Transverse colon (tissue), 4 donors: ENCODE results near the gene CDC14A. TPM values are rescaled to one million over a fixed set of nuclear protein-coding genes. Genes with fewer than 3 reads are reported as not detected.
"Not testable (repeated sequence)": the region's sequence is repeated elsewhere in the genome, so short reads cannot be mapped to it uniquely, and the experiment has no call there.

ENCODE experiments used
- DNase-seq: peaks from one replicate; pipeline ENCODE4 v3.0.0-alpha.2; 2019
- H3K27ac ChIP-seq, 4 donors: fragments of 200-600 bp; sonication (generic); 2 replicates each; pipeline ENCODE4 v1.5.1; 2016 to 2018; ENCODE audit warnings: inconsistent platforms in 4 of 4
- H3K27me3 ChIP-seq: fragments of 200-600 bp; sonication (generic); 2 replicates; pipeline ENCODE4 v1.5.1; 2017; ENCODE audit warnings: inconsistent platforms
- H3K36me3 ChIP-seq, 4 donors: fragments of 200-600 bp; sonication (generic); 2 replicates each; pipeline ENCODE4 v1.5.1; 2017 to 2019; ENCODE audit warnings: inconsistent platforms in 4 of 4
- H3K4me1 ChIP-seq, 4 donors: fragments of 200-600 bp; sonication (generic); 2 replicates each; pipeline ENCODE4 v1.5.1; 2017 to 2020; ENCODE audit warnings: inconsistent platforms in 4 of 4
- H3K4me3 ChIP-seq, 4 donors: fragments of 200-600 bp; sonication (generic); 1 replicate in 1 of 4; 2 replicates in 3 of 4; pipeline versions ENCODE4 v1.5.1 to v1.6.1; 2017 to 2019; ENCODE audit warnings: inconsistent platforms in 4 of 4
- H3K9me3 ChIP-seq, 2 donors: fragments of 200-600 bp; sonication (generic); 2 replicates each; pipeline ENCODE4 v1.5.1; 2017 to 2019; ENCODE audit warnings: inconsistent platforms in 2 of 2
- CTCF ChIP-seq, 5 experiments: fragments of 200-600 bp in 3 of 5; fragments of 450-650 bp in 2 of 5; sonication (generic) in 3 of 5; IDR thresholded peaks; 1 replicate in 2 of 5; 2 replicates in 3 of 5; pipeline ENCODE4 v1.5.1; 2016 to 2017; ENCODE audit warnings: antibody characterized with exemption in 5 of 5, inconsistent platforms in 3 of 5, mild to moderate bottlenecking in 2 of 5, moderate library complexity in 1 of 5
- EP300 ChIP-seq: sonication (generic); formaldehyde crosslinking; IDR thresholded peaks from one replicate; pipeline ENCODE4 v1.6.1; 2017; ENCODE audit warnings: antibody characterized with exemption, low read depth
- POLR2A ChIP-seq: fragments of 450-650 bp; IDR thresholded peaks from one replicate; pipeline ENCODE4 v1.6.1; 2016; ENCODE audit warnings: antibody characterized with exemption, mild to moderate bottlenecking, moderate library complexity
- POLR2AphosphoS5 ChIP-seq, 3 donors: sonication (generic); formaldehyde crosslinking; IDR thresholded peaks; one replicate each; pipeline ENCODE4 v1.6.1; 2016; ENCODE audit warnings: antibody characterized with exemption in 3 of 3
- WGBS, 2 donors: methylation state at CpG; one replicate each; pipeline ENCODE4 v1.1.5; 2018; ENCODE audit warnings: low coverage in 1 of 2; 5-methylcytosine and 5-hydroxymethylcytosine counted together
- in situ Hi-C, 4 donors: fragments of 200-750 bp; cut with MboI; loops; one replicate each; pipeline versions ENCODE4 v1.15.0 to v1.15.1; 2017; ENCODE audit warnings: low sequenced_read_pairs in 3 of 4, low pct_ligation_motif_present in 1 of 4, low pct_unique_long_range_greater_than_20kb in 1 of 4
- intact Hi-C: fragments of 100-400 bp; cut with DNase I; formaldehyde crosslinking; loops from one replicate; pipeline ENCODE4 v1.15.1; 2023; ENCODE audit warnings: low total_unique reads
- total RNA-seq, 4 donors: library from RNA; depleted of rRNA; stranded (reverse); fragments of >200 nt; gene quantifications; one replicate each; pipeline ENCODE4 v1.1.0, GENCODE V29; 2016

The CDC14A gene
- total RNA-seq, 4 donors from 2014 or later, result 8.0 to 68.6 (median 48.5) TPM

- Histone ChIP-seq H3K36me3 (no peaks in the 10 kb centered on the region), H3K27ac (no peak overlapping the region), H3K4me1 (peaks cover 0 to 24% (median 12%) of the 10 kb centered on the region in 4 donors), H3K4me3 (no peak overlapping the region), H3K27me3 (no peaks in the 10 kb centered on the region), H3K9me3 (no peaks in the 10 kb centered on the region)
- 91 to 95% methylated on average over 7 to 16 of the region's 16 CpGs for WGBS, 2 donors
- intact Hi-C loops, result no loop called here
- TF ChIP-seq EP300, result no peak
- TF ChIP-seq POLR2AphosphoS5 (IDR thresholded peaks at IDR 0.05), result no peak
- TF ChIP-seq POLR2A, result no peak
- no peak for TF ChIP-seq CTCF (IDR thresholded peaks at IDR 0.05)
- in situ Hi-C loops, result no loop called here
- no peak for DNase-seq
These were observed 10.6 kb downstream of the CDC14A start for GRCh38 chr1:100362821-100363466.

DNA sequence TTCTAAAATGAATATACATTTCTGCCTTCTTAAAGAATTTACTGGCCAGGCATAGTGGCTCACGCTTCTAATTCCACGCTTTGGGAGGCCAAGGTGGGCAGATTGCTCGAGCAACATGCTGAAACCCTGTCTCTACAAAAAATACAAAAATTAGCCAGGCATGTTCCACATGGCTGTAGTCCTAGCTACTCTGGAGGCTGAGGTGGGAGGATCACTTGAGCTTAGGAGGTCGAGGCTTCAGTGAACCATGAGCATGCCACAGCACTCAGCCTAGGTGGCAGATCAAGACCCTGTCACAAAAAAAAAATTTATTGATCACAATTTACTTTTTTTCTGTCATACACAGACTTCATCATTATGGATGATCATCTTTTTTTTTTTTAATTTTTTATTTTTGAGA is 11.5 kb downstream of the CDC14A start:
- Histone ChIP-seq H3K36me3 (no peaks in the 10 kb centered on the region), H3K9me3 (no peaks in the 10 kb centered on the region), H3K4me3 (no peak overlapping the region), H3K4me1 (peaks cover 0 to 19% (median 11%) of the 10 kb centered on the region in 4 donors), H3K27me3 (no peaks in the 10 kb centered on the region), H3K27ac (no peak overlapping the region)
- intact Hi-C loops, result no loop called here
- in situ Hi-C loops, result no loop called here
- TF ChIP-seq POLR2AphosphoS5 (IDR thresholded peaks at IDR 0.05) (no peak), POLR2A (no peak), EP300 (no peak), CTCF (IDR thresholded peaks at IDR 0.05) (no peak)
- DNase-seq, result no peak
- 95 to 100% methylated on average over 3 to 4 of the region's 4 CpGs for WGBS, 2 donors

- no peaks in the 10 kb centered on the region for H3K9me3 ChIP-seq
- no peaks in the 10 kb centered on the region for H3K36me3 ChIP-seq
- H3K27me3 ChIP-seq, result no peaks in the 10 kb centered on the region
- no peak for TF ChIP-seq CTCF (IDR thresholded peaks at IDR 0.05)
- TF ChIP-seq EP300, result no peak
- TF ChIP-seq POLR2A, result no peak
- TF ChIP-seq POLR2AphosphoS5 (IDR thresholded peaks at IDR 0.05), result no peak
- H3K4me3 ChIP-seq, result no peak overlapping the region
- intact Hi-C loops (no loop called here), in situ Hi-C loops (no loop called here)
- H3K4me1 ChIP-seq, result peaks cover 0 to 11% (median 7%) of the 10 kb centered on the region in 4 donors
- H3K27ac ChIP-seq, result no peak overlapping the region
- WGBS, 2 donors, result 49% methylated on average over 3 of the region's 3 CpGs; no CpG with 5 or more reads in 1 of the 2 donors
- no peak for DNase-seq
These were observed 12.4 kb downstream of the CDC14A start for GRCh38 chr1:100364697-100365096.

- no peaks in the 10 kb centered on the region for H3K9me3 ChIP-seq
- no peak for DNase-seq
- TF ChIP-seq EP300, result no peak
- TF ChIP-seq CTCF (IDR thresholded peaks at IDR 0.05), result no peak
- TF ChIP-seq POLR2A, result no peak
- TF ChIP-seq POLR2AphosphoS5 (IDR thresholded peaks at IDR 0.05), result no peak
- H3K27ac ChIP-seq, result no peak overlapping the region
- H3K4me3 ChIP-seq, result no peak overlapping the region
- WGBS, 2 donors, result 66 to 75% methylated on average over 1 of the region's 1 CpG
- in situ Hi-C loops (no loop called here), intact Hi-C loops (no loop called here)
- H3K27me3 ChIP-seq, result no peaks in the 10 kb centered on the region
- H3K4me1 ChIP-seq, result peaks cover 0 to 3% (median under 1%) of the 10 kb centered on the region in 4 donors
- no peaks in the 10 kb centered on the region for H3K36me3 ChIP-seq
These were observed 13.9 kb downstream of the CDC14A start for GRCh38 chr1:100366209-100366525.

- H3K36me3 ChIP-seq, H3K4me1 ChIP-seq, in situ Hi-C loops, intact Hi-C loops, DNase-seq, H3K27ac ChIP-seq, H3K4me3 ChIP-seq, H3K27me3 ChIP-seq, H3K9me3 ChIP-seq: not testable (repeated sequence)
- 98% methylated on average over 3 to 4 of the region's 4 CpGs for WGBS, 2 donors
These were observed 17.0 kb downstream of the CDC14A start for GRCh38 chr1:100369339-100369738.

GRCh38 chr1:100373953-100374352 is 21.6 kb downstream of the CDC14A start:
- DNase-seq, H3K4me1 ChIP-seq, H3K27ac ChIP-seq, H3K4me3 ChIP-seq, H3K27me3 ChIP-seq, H3K9me3 ChIP-seq, H3K36me3 ChIP-seq, intact Hi-C loops, in situ Hi-C loops: not testable (repeated sequence)
- WGBS, 2 donors, result 76 to 92% methylated on average over 5 of the region's 5 CpGs

DNA sequence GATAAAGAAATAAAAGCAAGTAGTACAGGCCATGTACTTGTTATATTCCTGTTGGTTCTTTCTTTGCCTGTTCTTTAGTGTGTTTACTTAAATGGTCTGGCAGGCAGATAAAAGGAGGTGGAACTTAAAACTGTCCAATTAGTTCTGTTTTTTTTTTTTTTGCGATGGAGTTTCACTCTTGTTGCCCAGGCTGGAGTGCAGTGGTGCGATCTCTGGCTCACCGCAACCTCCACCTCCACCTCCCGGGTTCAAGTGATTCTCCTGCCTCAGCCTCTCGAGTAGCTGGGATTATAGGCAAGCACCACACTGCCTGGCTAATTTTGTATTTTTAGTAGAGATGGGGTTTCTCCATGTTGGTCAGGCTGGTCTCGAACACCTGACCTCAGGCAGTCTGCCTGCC is 24.6 kb downstream of the CDC14A start:
- H3K27ac ChIP-seq, DNase-seq, H3K27me3 ChIP-seq, in situ Hi-C loops, H3K4me3 ChIP-seq, H3K36me3 ChIP-seq, intact Hi-C loops, H3K9me3 ChIP-seq: not testable (repeated sequence)
- WGBS, 2 donors, result 68 to 83% methylated on average over 5 to 6 of the region's 6 CpGs
- H3K4me1 ChIP-seq, result peaks cover 0 to 14% (median 0%) of the 10 kb centered on the region in 4 donors
